CD14-positive monocyte (primary cell): Measurements from ENCODE around the gene TUBE1. TPM values are rescaled to one million over a fixed set of nuclear protein-coding genes. Genes with fewer than 3 reads are reported as not detected.
A peak's percentile ranks its signal among the peaks of the same experiment; 100 is the strongest.

ENCODE experiments used
- DNase-seq, 3 donors: peaks; one replicate each; pipeline ENCODE4 v3.0.0-alpha.2; 2011 to 2022
- H2AFZ ChIP-seq: 2 replicates; pipeline ENCODE4 v1.6.0; 2012; ENCODE audit warnings: mild to moderate bottlenecking, low read depth, low read length, inconsistent platforms; ENCODE audit not compliant: insufficient read depth, poor library complexity, severe bottlenecking
- H3K27ac ChIP-seq, 2 donors: 1 replicate in 1 of 2; 2 replicates in 1 of 2; pipeline ENCODE4 v1.5.1; 2012 to 2013; ENCODE audit warnings: low read length in 2 of 2, control low read depth in 1 of 2, inconsistent platforms in 1 of 2, low read depth in 1 of 2, mild to moderate bottlenecking in 1 of 2
- H3K27me3 ChIP-seq, 2 donors: one replicate each; pipeline versions ENCODE4 v1.6.0 to v1.6.1; 2011 to 2013; ENCODE audit warnings: low read length in 2 of 2; ENCODE audit not compliant: control insufficient read depth in 2 of 2, insufficient read depth in 2 of 2
- H3K36me3 ChIP-seq, 2 donors: replicated peaks in 1 of 2; 1 replicate in 1 of 2; 2 replicates in 1 of 2; pipeline versions ENCODE4 v1.5.1 to v1.6.1; 2012 to 2013; ENCODE audit warnings: low read length in 2 of 2, control low read depth in 1 of 2, inconsistent platforms in 1 of 2, mild to moderate bottlenecking in 1 of 2; ENCODE audit not compliant: insufficient read depth in 2 of 2, control insufficient read depth in 1 of 2
- H3K4me1 ChIP-seq, 2 donors: 1 replicate in 1 of 2; 2 replicates in 1 of 2; pipeline versions ENCODE4 v1.5.1 to v1.6.1; 2012 to 2013; ENCODE audit warnings: low read length in 2 of 2, control low read depth in 1 of 2, inconsistent platforms in 1 of 2, mild to moderate bottlenecking in 1 of 2, moderate library complexity in 1 of 2; ENCODE audit not compliant: insufficient read depth in 2 of 2, control insufficient read depth in 1 of 2
- H3K4me2 ChIP-seq: replicated peaks from 2 replicates; pipeline ENCODE3; 2012; ENCODE audit warnings: low read length, moderate library complexity, mild to moderate bottlenecking; ENCODE audit not compliant: poor library complexity, severe bottlenecking; ENCODE audit errors: extremely low read depth
- H3K4me3 ChIP-seq, 3 experiments: fragments of 200-600 bp in 1 of 3; sonication (generic) in 1 of 3; replicated peaks in 1 of 3; 1 replicate in 2 of 3; 2 replicates in 1 of 3; pipeline ENCODE4 v1.5.1; 2011 to 2013; ENCODE audit warnings: low read length in 3 of 3, mild to moderate bottlenecking in 3 of 3, control low read depth in 2 of 3, low read depth in 2 of 3, inconsistent platforms in 1 of 3, moderate library complexity in 1 of 3
- H3K79me2 ChIP-seq: 2 replicates; pipeline ENCODE4 v1.6.0; 2012; ENCODE audit warnings: mild to moderate bottlenecking, control low read depth, inconsistent platforms, low read length, moderate library complexity; ENCODE audit not compliant: insufficient read depth
- H3K9ac ChIP-seq: 2 replicates; pipeline ENCODE4 v1.6.0; 2017; ENCODE audit warnings: low read length, mild to moderate bottlenecking; ENCODE audit not compliant: insufficient read depth, poor library complexity, severe bottlenecking
- H3K9me3 ChIP-seq, 2 donors: replicated peaks in 1 of 2; 1 replicate in 1 of 2; 2 replicates in 1 of 2; pipeline versions ENCODE4 v1.5.1 to v1.6.1; 2012 to 2013; ENCODE audit warnings: low read length in 2 of 2, control low read depth in 1 of 2; ENCODE audit not compliant: control insufficient read depth in 1 of 2, insufficient read depth in 1 of 2
- H4K20me1 ChIP-seq: 2 replicates; pipeline ENCODE4 v1.6.0; 2012; ENCODE audit warnings: mild to moderate bottlenecking, low read length, control low read depth, moderate library complexity; ENCODE audit not compliant: insufficient read depth
- H3K27ac Mint-ChIP-seq, 7 donors: one replicate each; pipeline ENCODE4 v1.8.0; 2020; ENCODE audit warnings: mild to moderate bottlenecking in 7 of 7, mixed read lengths in 7 of 7, moderate library complexity in 6 of 7, inconsistent platforms in 2 of 7
- H3K27me3 Mint-ChIP-seq, 3 donors: one replicate each; pipeline ENCODE4 v1.8.0; 2021 to 2022; ENCODE audit warnings: low read depth in 3 of 3, mild to moderate bottlenecking in 3 of 3, mixed read lengths in 3 of 3, moderate library complexity in 3 of 3, inconsistent platforms in 1 of 3
- H3K36me3 Mint-ChIP-seq, 2 donors: one replicate each; pipeline ENCODE4 v1.8.0; 2020; ENCODE audit warnings: mixed read lengths in 2 of 2, inconsistent platforms in 1 of 2, mild to moderate bottlenecking in 1 of 2
- H3K4me1 Mint-ChIP-seq: one replicate; pipeline ENCODE4 v1.8.0; 2020; ENCODE audit warnings: mild to moderate bottlenecking, mixed read lengths
- H3K4me3 Mint-ChIP-seq, 2 donors: one replicate each; pipeline ENCODE4 v1.8.0; 2020; ENCODE audit warnings: mild to moderate bottlenecking in 2 of 2, mixed read lengths in 2 of 2, moderate library complexity in 1 of 2
- H3K9me3 Mint-ChIP-seq, 7 donors: one replicate each; pipeline ENCODE4 v1.8.0; 2020 to 2022; ENCODE audit warnings: mixed read lengths in 7 of 7, mild to moderate bottlenecking in 6 of 7, moderate library complexity in 6 of 7, inconsistent platforms in 2 of 7
- WGBS: methylation state at CpG from one replicate; pipeline ENCODE4 v1.1.5; 2013; ENCODE audit warnings: missing lambda C conversion rate; ENCODE audit not compliant: insufficient coverage; 5-methylcytosine and 5-hydroxymethylcytosine counted together
- intact Hi-C, 2 donors: fragments of 100-400 bp; cut with micrococcal nuclease; formaldehyde crosslinking; loops; one replicate each; pipeline versions ENCODE4 v1.15.0 to v1.15.1; 2023
- polyA minus RNA-seq: library from RNA; depleted of rRNA, polyadenylated mRNA; stranded (reverse); fragments of >200 nt; gene quantifications from 2 replicates; pipeline ENCODE4 v1.2.3, GENCODE V29; 2012
- polyA plus RNA-seq, 3 donors: library from polyadenylated mRNA; depleted of rRNA in 1 of 3; unstranded in 2 of 3; stranded (reverse) in 1 of 3; fragments of 300-500 nt in 2 of 3; fragments of >200 nt in 1 of 3; fragmentation: Illumina TruSeq in 2 of 3; gene quantifications; 1 replicate in 2 of 3; 2 replicates in 1 of 3; pipeline ENCODE4 v1.2.3, GENCODE V29; 2012 to 2021
- total RNA-seq, 12 experiments: library from RNA in 1 of 12; stranded (reverse) in 1 of 12; fragments of 120-200 nt in 1 of 12; gene quantifications; one replicate each; pipeline ENCODE4 v1.2.4 and lab custom pipeline; 2013 to 2026; ENCODE audit warnings: mixed read lengths in 6 of 12, inconsistent platforms in 1 of 12
- TF ChIP-seq, protein P1 (sequence below): fragments of 200-600 bp; IDR thresholded peaks from one replicate; pipeline ENCODE4 v1.8.0; 2022; ENCODE audit warnings: antibody characterized with exemption, mild to moderate bottlenecking

TUBE1 gene, protein sequence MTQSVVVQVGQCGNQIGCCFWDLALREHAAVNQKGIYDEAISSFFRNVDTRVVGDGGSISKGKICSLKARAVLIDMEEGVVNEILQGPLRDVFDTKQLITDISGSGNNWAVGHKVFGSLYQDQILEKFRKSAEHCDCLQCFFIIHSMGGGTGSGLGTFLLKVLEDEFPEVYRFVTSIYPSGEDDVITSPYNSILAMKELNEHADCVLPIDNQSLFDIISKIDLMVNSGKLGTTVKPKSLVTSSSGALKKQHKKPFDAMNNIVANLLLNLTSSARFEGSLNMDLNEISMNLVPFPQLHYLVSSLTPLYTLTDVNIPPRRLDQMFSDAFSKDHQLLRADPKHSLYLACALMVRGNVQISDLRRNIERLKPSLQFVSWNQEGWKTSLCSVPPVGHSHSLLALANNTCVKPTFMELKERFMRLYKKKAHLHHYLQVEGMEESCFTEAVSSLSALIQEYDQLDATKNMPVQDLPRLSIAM
- 9.0 TPM for total RNA-seq (2013)
- 1 to 10 TPM; 2.1 to 4.6 (median 2.7) TPM for polyA plus RNA-seq
- polyA minus RNA-seq: 2.8 and 3.8 TPM in 2 replicates
- total RNA-seq (lab: John Stamatoyannopoulos, UW): 1.8 to 10.0 (median 4.0) reads per million in 11 experiments

DNA sequence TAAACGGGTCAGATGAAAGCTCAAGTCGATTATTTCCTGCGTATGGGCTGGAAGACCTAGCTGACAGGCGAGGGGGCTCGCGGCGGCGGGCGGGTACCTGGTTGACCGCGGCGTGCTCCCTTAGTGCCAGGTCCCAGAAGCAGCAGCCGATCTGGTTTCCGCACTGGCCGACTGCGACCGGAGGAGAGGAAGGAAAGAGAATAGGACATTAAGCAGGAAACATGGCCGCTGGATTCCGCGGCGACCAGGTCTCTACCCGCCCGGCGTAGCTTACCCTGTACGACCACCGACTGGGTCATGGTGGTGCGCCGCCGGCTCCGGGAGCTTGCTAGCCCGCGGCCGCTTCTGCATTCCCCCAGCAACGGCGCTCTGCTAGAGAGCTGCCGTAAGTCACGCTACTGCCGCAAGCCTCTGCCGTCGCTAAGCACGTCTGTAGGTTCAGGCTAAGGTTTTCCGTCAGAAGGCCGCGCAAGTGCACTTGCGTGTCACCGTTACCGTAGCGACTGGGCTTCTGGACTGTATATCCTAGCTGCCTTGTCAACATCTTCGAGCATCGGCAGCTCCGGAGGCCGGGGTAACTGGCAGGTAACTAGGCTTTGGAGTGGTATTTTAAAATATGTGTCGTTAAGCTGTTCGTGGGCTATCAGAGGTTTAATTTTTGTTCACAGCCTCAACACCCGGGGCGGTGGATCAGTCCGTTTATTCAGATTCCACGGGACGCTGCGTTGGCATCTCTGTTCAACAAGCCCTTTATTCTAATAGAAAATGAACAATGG lies at the start of gene TUBE1, which contains the start of gene FAM229B:
TSS of gene TUBE1 (minus strand) at position 347 of the 776 bp plus-strand sequence. CDS start at position 299, 48 bp downstream.
TSS of gene FAM229B (plus strand) at position 456 of the 776 bp plus-strand sequence. CDS start 11,693 bp downstream, outside the sequence.
- no peaks in the 10 kb centered on the region for H3K79me2 ChIP-seq
- peak within 1 kb of the TSS; percentile 91 for H2AFZ ChIP-seq
- Mint-ChIP-seq H3K4me3 (no peak within 1 kb of the TSS), H3K9me3 (no peaks in the 10 kb centered on the region), H3K27me3 (peaks cover 0 to 4% (median 3%) of the 10 kb centered on the region in 3 donors), H3K27ac (no peak within 1 kb of the TSS), H3K4me1 (peaks cover 4% of the 10 kb centered on the region), H3K36me3 (no peaks in the 10 kb centered on the region)
- no peaks in the 10 kb centered on the region for H3K27me3 ChIP-seq
- H3K4me3 ChIP-seq: peak within 1 kb of the TSS; percentile 87 to 97 (median 92)
- 0% methylated on average over 50 of the region's 60 CpGs for WGBS
- intact Hi-C loops: loop anchor here (5.0 to 10.0 kb wide), 2 partner anchors 75 to 77 kb away; no protein-coding TSS in a partner anchor
- H3K4me2 ChIP-seq: peak within 1 kb of the TSS; percentile 82
- H3K4me1 ChIP-seq: peaks cover 9 to 12% of the 10 kb centered on the region in 2 donors
- H3K9me3 ChIP-seq: no peaks in the 10 kb centered on the region
- peak; percentile 90 to 92 (median 91) for DNase-seq
- H4K20me1 ChIP-seq: no peaks in the 10 kb centered on the region
- peak within 1 kb of the TSS; percentile 73 for H3K9ac ChIP-seq
- TF ChIP-seq, protein P1, sequence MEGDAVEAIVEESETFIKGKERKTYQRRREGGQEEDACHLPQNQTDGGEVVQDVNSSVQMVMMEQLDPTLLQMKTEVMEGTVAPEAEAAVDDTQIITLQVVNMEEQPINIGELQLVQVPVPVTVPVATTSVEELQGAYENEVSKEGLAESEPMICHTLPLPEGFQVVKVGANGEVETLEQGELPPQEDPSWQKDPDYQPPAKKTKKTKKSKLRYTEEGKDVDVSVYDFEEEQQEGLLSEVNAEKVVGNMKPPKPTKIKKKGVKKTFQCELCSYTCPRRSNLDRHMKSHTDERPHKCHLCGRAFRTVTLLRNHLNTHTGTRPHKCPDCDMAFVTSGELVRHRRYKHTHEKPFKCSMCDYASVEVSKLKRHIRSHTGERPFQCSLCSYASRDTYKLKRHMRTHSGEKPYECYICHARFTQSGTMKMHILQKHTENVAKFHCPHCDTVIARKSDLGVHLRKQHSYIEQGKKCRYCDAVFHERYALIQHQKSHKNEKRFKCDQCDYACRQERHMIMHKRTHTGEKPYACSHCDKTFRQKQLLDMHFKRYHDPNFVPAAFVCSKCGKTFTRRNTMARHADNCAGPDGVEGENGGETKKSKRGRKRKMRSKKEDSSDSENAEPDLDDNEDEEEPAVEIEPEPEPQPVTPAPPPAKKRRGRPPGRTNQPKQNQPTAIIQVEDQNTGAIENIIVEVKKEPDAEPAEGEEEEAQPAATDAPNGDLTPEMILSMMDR: no peak
- peak within 1 kb of the TSS; percentile 59 to 76 for H3K27ac ChIP-seq
- no peaks in the 10 kb centered on the region for H3K36me3 ChIP-seq

DNA sequence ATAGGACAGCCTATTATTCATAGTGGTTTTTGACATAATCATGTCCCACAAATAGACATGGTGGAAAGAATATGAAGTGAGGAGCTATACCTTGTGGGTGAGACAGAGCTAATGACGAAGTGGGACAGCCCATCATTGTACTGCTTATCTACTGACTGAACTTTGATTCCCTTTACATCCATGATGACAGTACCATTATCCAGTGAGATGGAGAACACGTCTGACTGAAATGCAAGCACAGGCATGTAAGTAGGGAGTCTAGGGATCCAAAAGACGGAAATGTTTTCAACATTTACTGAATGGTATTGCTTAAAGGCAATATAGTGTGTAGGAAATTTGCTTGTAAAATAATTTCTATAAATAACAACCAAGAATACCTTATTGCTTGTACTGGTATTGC lies 43.6 kb upstream of the TUBE1 start:
- Histone ChIP-seq H3K27ac (no peak overlapping the region), H3K27me3 (no peaks in the 10 kb centered on the region), H3K4me3 (no peak overlapping the region), H3K9ac (no peak overlapping the region), H3K36me3 (no peaks in the 10 kb centered on the region), H3K4me1 (no peaks in the 10 kb centered on the region), H3K4me2 (no peak overlapping the region), H4K20me1 (no peaks in the 10 kb centered on the region), H3K9me3 (no peaks in the 10 kb centered on the region), H2AFZ (no peak overlapping the region), H3K79me2 (no peaks in the 10 kb centered on the region)
- TF ChIP-seq, protein P1: no peak
- no peak overlapping the region for H3K4me3 Mint-ChIP-seq
- no peaks in the 10 kb centered on the region for H3K36me3 Mint-ChIP-seq
- intact Hi-C loops: no loop called here
- H3K27me3 Mint-ChIP-seq: no peaks in the 10 kb centered on the region
- no CpG with 5 or more reads among the region's 3 CpGs for WGBS
- H3K4me1 Mint-ChIP-seq: no peaks in the 10 kb centered on the region
- H3K9me3 Mint-ChIP-seq: no peaks in the 10 kb centered on the region
- H3K27ac Mint-ChIP-seq: no peak overlapping the region
- no peak for DNase-seq
